LoVo (cell line): ENCODE measurements around the gene LMNTD1.

Experiments used
- DNase-seq: peaks from one replicate; pipeline ENCODE4 v3.0.0-alpha.2; 2016; ENCODE audit warnings: low spot score

The LMNTD1 gene

GRCh38 chr12:25552681-25553080, 402 bp downstream of the LMNTD1 start:
- no peak for DNase-seq

DNA sequence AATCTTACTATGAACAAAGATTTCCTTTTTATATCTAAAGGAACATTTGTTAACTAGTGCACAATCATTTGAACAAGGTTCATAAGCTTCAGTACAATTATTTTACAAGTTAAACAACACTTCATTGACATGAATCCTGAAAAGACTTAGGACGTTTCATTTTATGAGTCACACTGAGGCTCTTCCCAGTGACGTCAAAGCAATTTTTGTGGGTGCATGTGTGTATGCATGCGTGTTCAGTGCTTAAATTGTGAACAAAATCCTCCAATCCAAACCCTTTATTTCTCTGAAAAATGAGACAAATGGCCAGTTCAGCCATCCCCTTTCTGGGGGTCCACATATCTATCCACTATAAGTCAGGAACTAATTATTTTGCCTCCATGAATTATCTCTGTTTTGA, 2.9 kb downstream of the LMNTD1 start:
- no peak for DNase-seq

- DNase-seq = no peak
Measured at GRCh38 chr12:25549120-25549519, 4.0 kb downstream of the LMNTD1 start.

DNA sequence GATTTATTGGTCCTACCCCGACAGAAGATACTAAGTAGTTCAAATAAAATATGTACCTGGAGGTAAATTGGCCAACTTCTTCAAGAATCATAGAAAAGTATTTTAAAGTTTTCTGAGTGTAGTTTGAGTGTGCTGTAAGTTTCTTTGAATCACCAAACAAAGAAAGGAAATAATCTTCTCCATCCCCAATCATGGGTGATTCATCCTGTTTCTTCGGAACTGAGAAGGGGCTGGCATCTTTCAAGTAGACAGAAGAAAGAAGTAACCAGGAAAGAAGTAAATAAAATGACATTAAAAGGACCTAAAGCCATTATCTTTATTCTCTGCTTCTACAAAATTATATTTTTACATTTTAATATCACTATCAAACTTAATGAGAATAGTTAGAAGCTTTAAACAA, 6.8 kb downstream of the LMNTD1 start:
- no peak for DNase-seq

- DNase-seq = no peak
Measured at GRCh38 chr12:25533150-25533549, 19.9 kb downstream of the LMNTD1 start.

DNA sequence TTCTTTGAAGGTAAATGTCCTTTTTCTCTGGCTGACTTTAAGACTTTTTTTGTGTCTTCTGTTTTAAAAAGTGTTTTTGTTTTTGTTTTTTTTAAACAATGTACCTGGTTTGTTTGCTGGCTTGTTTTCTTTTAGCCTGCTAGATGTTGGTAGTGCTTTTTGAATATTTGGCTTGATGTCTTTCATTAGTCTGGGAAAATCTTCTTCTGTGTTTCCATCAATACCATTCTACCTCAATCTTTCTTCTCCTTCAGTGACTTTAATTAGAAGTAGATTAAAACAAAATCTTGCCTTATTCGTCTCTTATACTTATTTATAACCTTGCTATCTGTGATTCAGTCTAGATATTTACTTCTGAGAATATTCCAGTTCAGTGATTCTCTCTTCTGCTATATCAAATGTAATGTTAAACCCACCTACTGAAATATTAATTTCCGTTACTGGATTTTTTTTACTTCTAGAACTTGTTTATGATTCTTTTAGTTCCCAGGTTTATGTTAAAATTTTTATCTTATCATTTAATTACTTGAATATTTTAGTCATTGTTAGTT, 21.5 kb downstream of the LMNTD1 start:
- no peak for DNase-seq

- no peak for DNase-seq
Measured at GRCh38 chr12:25529738-25530137, 23.3 kb downstream of the LMNTD1 start.

DNA sequence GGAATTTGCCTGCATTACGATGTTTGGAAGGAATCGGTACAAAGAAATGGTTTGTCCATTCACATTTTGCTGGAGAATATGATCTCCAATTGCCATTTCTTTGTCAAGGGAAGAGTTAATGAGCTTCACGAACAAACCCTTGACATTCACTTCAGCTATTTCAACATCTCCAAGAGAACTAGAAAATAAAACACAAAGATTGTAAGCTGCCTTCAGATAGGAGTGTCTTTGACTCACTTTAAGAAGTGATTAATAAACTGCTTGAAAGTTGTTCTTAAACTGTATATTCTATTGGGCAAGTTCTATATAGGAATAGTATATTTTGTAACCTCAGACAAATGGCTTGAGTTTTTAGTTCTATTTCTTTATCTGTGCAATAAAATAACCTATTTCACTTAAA, 26.3 kb downstream of the LMNTD1 start:
- no peak for DNase-seq

- no peak for DNase-seq
Measured at GRCh38 chr12:25524366-25524765, 28.7 kb downstream of the LMNTD1 start.

DNA sequence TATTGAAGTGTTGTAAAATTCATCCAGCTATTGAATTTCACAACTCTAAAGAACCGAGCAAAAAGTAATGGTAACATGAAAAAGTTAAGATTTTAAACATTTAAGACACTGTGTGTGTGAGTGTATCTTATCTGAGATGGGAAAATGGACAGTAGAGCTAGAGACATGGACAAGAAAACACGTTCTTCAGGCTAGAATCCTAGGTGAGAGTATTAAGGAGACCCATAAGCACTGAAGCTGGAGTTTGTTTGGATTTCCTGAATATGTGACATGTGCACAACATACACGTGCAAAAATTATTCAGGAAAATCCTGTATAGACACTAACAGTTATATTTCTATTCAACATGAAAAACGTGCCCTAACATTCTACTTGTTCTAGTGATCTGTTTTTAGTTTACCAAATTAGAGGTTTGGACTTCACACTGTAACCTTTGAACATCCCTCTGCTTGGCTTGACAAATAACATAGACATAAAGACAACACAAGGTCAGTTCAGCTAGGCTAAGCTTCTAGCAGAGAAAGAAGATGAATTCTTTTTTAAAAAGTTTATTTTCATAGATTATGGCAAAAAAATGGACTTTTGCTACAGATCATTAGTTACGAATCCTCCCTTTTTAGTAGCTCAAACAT, 31.3 kb downstream of the LMNTD1 start:
- no peak for DNase-seq

- DNase-seq = no peak
Measured at GRCh38 chr12:25518512-25518911, 34.6 kb downstream of the LMNTD1 start.

- DNase-seq = no peak
Measured at GRCh38 chr12:25504744-25505143, 48.3 kb downstream of the LMNTD1 start.

GRCh38 chr12:25503666-25504065, 49.4 kb downstream of the LMNTD1 start:
- DNase-seq = no peak

DNA sequence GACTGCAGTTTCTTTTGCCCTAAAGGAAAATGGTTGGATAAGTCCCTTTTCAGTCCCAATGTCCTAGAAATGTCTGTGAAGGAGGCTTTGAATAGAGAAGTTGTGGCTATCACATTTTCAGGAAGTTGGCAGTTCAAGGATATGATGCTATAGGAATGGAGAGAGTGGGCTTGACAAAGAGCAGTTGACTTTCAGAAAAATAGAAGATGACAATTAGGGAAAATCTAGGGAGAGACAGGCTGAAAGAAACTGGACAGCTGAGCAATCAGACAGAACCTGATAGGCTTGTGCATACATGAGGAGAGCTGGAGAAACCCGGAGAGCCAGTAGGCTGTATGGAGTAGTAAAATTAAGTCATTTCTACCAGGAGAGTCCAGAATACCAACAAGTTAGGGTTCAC, 50.5 kb downstream of the LMNTD1 start:
- no peak for DNase-seq

- DNase-seq = no peak
Measured at GRCh38 chr12:25502118-25502517, 51.0 kb downstream of the LMNTD1 start.

DNA sequence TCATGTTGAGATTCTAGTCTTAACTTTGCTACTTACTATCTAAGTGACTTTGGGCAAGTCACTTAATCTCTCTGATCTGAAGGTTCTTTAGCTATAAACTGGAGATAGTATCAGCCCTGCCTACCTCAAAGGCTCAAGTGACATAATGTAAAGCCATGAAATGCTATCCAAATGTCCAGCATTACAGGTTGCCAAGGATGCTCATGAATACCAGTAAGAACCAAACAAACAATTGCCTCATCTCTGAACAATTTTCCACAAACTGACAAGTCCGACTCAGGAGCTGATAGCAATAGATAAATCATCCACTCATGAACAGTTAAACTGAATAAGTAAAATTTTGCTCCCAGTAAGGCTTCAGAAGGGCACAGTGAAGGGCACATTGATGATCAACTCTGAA, 51.5 kb downstream of the LMNTD1 start:
- DNase-seq = no peak

GRCh38 chr12:25500651-25501050, 52.4 kb downstream of the LMNTD1 start:
- no peak for DNase-seq

- DNase-seq = no peak
Measured at GRCh38 chr12:25497021-25497420, 56.1 kb downstream of the LMNTD1 start.

DNA sequence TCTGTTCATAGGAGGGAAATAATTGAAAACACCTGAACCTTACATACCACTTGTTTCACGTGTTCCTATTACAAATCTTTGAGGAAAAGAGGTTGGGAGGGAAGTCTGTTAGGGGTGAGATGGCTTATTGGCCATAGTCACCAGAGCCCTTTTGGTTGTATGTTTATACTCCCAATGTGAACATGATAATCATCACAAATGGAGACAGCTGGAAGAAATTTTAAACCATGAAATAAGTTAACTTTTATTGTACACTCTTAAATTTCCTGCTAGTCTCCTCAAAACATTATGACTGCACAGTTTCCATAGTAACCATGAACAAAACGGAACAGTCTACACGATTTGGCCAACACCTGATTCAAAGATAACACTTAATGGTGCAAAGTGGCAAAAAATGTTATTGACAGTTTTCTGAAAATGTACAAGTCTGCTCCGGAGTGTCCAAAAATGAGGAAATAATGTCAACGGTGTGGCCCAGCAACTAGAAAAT, 56.9 kb downstream of the LMNTD1 start:
- DNase-seq = no peak

DNA sequence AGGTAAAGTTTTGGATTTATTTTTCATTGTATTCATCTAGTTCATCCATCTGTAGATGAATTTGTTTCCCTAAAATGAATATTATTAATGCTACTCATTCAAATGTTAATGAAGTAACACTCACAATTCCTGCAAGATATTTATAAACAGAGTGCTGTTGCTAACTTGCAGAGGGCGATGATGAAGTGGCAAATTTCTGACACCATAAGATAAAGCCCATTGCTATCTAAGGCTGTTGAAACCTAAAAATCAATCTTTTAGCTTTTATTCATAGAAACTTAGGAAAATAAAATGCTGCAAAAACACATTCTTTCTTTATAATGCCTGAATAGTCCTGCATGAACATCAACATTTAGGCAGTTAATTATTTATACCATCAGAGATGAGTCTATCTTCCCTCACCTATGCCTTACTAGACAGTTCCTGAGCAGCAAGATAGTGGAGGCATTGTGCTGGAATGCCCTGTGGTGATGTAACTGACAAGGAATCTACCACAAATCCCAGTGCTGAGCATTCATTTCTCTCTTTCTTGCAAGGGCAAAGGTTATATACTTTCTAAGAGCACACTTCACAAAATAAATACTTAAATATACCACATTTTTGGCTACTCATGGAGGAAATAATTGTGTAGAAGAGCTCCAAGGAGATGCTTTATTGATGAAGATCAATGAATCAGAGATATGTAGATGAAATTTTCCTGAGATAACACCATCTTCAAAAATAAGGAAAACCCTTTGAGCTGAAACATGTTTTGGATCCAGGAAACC, 57.6 kb downstream of the LMNTD1 start:
- peak; percentile 26 for DNase-seq

- no peak for DNase-seq
Measured at GRCh38 chr12:25494926-25495325, 58.2 kb downstream of the LMNTD1 start.

GRCh38 chr12:25493682-25494081, 59.4 kb downstream of the LMNTD1 start:
- no peak for DNase-seq
